Measurements from ENCODE around the gene CHMP2A. TPM values are rescaled to one million over a fixed set of nuclear protein-coding genes. Genes with fewer than 3 reads are reported as not detected.
A peak's percentile ranks its signal among the peaks of the same experiment; 100 is the strongest.

Gene CHMP2A
- total RNA-seq, 3 donors from 2014 or later = 74.6 to 157 (median 92.8) TPM

DNA sequence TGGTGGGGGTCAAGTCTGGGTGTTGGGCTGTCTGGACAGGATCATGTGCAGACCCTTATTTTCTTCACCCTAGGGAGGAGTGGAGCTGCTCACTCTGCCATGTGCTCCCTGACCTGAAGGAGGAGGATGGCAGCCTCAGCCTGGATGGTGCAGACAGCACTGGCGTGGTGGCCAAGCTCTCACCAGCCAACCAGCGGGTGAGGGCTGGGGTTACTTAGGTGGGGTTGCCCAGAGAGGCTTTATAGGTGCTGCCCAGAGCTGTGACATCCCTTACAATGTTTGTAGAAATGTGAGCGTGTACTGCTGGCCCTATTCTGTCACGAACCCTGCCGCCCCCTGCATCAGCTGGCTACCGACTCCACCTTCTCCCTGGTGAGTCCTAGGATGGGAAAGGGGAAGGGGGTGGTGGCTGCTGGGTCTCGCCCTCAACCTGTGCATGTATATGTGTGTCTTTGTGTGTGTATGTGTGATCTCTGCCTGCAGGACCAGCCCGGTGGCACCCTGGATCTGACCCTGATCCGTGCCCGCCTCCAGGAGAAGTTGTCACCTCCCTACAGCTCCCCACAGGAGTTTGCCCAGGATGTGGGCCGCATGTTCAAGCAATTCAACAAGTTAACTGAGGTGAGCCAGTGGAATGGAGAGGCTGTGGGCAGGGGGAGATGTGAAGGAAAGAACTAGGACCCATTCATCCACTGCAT, 5.1 kb downstream of the CHMP2A start:
- no peaks in the 10 kb centered on the region for H3K9me3 ChIP-seq
- peaks cover 23% of the 10 kb centered on the region for H3K36me3 ChIP-seq
- H3K27me3 ChIP-seq = no peaks in the 10 kb centered on the region
- intact Hi-C loops (cut with DNase I; ENCODE audit: low total_unique reads) = no loop called here
- no peak overlapping the region for H3K4me3 ChIP-seq
- TF ChIP-seq POLR2AphosphoS5 (IDR thresholded peaks at IDR 0.05) = no peak
- H3K4me1 ChIP-seq = peaks cover 16 to 27% of the 10 kb centered on the region in 2 donors
- no peak for DNase-seq (ENCODE audit: low spot score in 2 of 2)
- no peak overlapping the region for H3K27ac ChIP-seq

DNA sequence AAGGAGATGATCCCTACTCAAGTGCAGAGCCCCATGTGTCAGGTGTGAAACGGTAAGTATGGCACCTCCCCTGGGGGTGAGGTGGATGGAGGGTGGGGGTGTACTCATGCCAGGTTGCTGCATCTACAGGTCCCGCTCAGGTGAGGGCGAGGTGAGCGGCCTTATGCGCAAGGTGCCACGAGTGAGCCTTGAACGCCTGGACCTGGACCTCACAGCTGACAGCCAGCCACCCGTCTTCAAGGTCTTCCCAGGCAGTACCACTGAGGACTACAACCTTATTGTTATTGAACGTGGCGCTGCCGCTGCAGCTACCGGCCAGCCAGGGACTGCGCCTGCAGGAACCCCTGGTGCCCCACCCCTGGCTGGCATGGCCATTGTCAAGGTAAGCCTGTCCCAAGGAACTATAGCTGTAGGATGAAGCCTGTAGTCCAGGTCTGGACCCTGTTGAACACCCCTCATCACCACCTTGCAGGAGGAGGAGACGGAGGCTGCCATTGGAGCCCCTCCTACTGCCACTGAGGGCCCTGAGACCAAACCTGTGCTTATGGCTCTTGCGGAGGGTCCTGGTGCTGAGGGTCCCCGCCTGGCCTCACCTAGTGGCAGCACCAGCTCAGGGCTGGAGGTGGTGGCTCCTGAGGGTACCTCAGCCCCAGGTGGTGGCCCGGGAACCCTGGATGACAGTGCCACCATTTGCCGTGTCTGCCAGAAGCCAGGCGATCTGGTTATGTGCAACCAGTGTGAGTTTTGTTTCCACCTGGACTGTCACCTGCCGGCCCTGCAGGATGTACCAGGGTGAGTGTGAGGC, 5.8 kb downstream of the CHMP2A start:
- TF ChIP-seq POLR2A (IDR thresholded peaks at IDR 0.05) = no peak
- TF ChIP-seq, protein P1, sequence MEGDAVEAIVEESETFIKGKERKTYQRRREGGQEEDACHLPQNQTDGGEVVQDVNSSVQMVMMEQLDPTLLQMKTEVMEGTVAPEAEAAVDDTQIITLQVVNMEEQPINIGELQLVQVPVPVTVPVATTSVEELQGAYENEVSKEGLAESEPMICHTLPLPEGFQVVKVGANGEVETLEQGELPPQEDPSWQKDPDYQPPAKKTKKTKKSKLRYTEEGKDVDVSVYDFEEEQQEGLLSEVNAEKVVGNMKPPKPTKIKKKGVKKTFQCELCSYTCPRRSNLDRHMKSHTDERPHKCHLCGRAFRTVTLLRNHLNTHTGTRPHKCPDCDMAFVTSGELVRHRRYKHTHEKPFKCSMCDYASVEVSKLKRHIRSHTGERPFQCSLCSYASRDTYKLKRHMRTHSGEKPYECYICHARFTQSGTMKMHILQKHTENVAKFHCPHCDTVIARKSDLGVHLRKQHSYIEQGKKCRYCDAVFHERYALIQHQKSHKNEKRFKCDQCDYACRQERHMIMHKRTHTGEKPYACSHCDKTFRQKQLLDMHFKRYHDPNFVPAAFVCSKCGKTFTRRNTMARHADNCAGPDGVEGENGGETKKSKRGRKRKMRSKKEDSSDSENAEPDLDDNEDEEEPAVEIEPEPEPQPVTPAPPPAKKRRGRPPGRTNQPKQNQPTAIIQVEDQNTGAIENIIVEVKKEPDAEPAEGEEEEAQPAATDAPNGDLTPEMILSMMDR (IDR thresholded peaks at IDR 0.05) = no peak
- DNase-seq (ENCODE audit: low spot score in 2 of 2) = no peak
- Histone ChIP-seq H3K36me3 (peaks cover 23% of the 10 kb centered on the region), H3K9me3 (no peaks in the 10 kb centered on the region), H3K27me3 (no peaks in the 10 kb centered on the region), H3K27ac (no peak overlapping the region), H3K4me3 (no peak overlapping the region), H3K4me1 (peaks cover 14 to 26% of the 10 kb centered on the region in 2 donors)
- intact Hi-C loops (cut with DNase I; ENCODE audit: low total_unique reads) = no loop called here

DNA sequence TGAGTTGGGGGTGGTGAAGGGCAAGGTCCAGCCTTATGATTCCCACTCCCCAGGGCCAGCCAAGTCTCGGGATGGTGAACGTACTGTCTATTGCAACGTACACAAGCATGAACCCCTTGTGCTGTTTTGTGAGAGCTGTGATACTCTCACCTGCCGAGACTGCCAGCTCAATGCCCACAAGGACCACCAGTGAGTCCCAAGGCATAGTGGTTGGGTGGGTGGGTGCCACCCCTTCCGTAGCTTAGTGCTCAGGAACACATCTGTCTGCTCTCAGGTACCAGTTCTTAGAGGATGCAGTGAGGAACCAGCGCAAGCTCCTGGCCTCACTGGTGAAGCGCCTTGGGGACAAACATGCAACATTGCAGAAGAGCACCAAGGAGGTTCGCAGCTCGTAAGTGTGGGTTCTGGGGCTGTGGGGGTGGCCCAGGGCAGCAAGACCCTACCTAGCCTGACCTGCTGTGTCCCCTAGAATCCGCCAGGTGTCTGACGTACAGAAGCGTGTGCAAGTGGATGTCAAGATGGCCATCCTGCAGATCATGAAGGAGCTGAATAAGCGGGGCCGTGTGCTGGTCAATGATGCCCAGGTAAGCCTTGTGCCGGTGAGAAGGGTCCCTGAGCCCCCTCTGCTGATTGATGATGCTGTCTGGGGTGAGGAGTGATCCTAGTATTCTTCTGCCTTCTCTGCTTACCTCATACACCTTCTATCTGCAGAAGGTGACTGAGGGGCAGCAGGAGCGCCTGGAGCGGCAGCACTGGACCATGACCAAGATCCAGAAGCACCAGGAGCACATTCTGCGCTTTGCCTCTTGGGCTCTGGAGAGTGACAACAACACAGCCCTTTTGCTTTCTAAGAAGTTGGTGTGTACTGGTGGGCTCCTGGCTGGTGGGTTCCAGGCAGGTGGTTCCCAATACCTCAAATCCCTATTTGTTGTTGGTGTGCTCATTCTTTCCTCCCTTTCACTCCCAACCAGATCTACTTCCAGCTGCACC, 7.3 kb downstream of the CHMP2A start:
- Histone ChIP-seq H3K9me3 (no peaks in the 10 kb centered on the region), H3K4me1 (peaks cover 11 to 18% of the 10 kb centered on the region in 2 donors), H3K4me3 (no peak overlapping the region), H3K27me3 (no peaks in the 10 kb centered on the region), H3K36me3 (peaks cover 23% of the 10 kb centered on the region), H3K27ac (no peak overlapping the region)
- no peak for TF ChIP-seq POLR2AphosphoS5 (IDR thresholded peaks at IDR 0.05)
- DNase-seq (ENCODE audit: low spot score in 2 of 2) = no peak
- intact Hi-C loops (cut with DNase I; ENCODE audit: low total_unique reads) = no loop called here

DNA sequence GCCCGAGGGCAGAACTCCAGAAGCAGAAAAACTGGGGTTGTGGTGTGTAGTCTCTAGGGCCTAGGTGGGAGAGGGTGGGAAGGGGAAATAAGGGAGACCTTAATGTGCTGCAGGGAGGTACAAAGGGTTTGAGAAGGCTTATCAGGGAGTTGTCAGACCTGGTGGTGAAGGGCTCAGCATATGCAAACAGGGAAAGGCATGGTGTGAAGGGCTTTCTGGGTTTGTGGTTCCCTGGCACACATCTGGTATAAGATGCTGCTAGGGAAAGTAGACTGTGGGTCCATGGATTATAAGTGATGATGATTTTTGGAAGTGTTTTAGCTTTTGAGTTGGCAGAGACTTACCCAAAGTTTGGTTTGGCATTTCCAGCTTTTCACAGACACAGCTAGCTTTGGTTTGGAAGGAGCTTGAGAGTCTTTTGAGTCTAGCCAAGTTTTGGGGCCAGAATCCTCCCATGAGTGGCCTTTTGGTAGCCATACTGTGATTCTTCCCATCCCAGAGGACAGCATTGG, 8.8 kb downstream of the CHMP2A start:
- TF ChIP-seq, protein P1 (IDR thresholded peaks at IDR 0.05) = no peak
- TF ChIP-seq POLR2AphosphoS5 (IDR thresholded peaks at IDR 0.05) (no peak), POLR2A (IDR thresholded peaks at IDR 0.05) (no peak)
- H3K36me3 ChIP-seq = peaks cover 23% of the 10 kb centered on the region
- peak overlapping the region; percentile 87 to 99 (median 93) for H3K4me3 ChIP-seq
- peak overlapping the region; percentile 97 for H3K27ac ChIP-seq
- DNase-seq (ENCODE audit: low spot score in 2 of 2) = no peak
- H3K27me3 ChIP-seq = no peaks in the 10 kb centered on the region
- H3K9me3 ChIP-seq = no peaks in the 10 kb centered on the region
- peaks cover 11 to 18% of the 10 kb centered on the region in 2 donors for H3K4me1 ChIP-seq
- intact Hi-C loops (cut with DNase I; ENCODE audit: low total_unique reads) = no loop called here

DNA sequence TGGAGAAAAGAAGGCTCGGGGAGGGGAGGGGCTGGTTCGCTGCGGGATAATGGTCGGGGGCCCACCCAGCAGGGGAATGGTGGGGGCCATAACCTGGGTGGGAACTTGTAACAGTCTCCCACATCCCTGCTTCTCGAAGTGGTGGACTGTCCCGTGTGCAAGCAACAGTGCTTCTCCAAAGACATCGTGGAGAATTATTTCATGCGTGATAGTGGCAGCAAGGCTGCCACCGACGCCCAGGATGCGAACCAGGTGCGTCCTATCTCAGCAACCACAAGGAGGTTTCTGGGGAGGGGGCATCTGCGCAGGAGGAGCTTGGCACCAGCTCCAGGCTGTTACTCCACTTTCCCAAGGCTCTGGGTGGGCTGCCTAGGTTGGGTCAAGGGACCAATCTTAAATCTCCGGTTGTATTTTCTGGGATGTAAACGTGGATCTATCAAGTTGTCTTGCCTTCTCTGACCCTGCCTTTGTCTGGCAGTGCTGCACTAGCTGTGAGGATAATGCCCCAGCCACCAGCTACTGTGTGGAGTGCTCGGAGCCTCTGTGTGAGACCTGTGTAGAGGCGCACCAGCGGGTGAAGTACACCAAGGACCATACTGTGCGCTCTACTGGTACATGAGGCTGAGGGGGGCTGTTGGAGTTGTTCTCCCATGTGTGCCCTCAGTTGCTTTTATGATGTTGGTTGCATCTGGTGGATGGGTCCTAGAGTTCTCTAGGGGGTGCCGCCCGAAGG, 9.5 kb downstream of the CHMP2A start:
- Histone ChIP-seq H3K36me3 (peaks cover 23% of the 10 kb centered on the region), H3K4me3 (peak overlapping the region; percentile 87 to 99 (median 93)), H3K27me3 (no peaks in the 10 kb centered on the region), H3K9me3 (no peaks in the 10 kb centered on the region), H3K4me1 (peaks cover 11 to 18% of the 10 kb centered on the region in 2 donors), H3K27ac (peak overlapping the region; percentile 97)
- intact Hi-C loops (cut with DNase I; ENCODE audit: low total_unique reads) = no loop called here
- DNase-seq (ENCODE audit: low spot score in 2 of 2) = no peak
- TF ChIP-seq, protein P1 (IDR thresholded peaks at IDR 0.05) = no peak
- TF ChIP-seq POLR2A (IDR thresholded peaks at IDR 0.05) = no peak
- TF ChIP-seq POLR2AphosphoS5 (IDR thresholded peaks at IDR 0.05) = no peak

Measured in breast epithelium (tissue), 4 donors.